SK-N-SH treated with all-trans-retinoic acid at 6 μM for 48 hours (cell line): ENCODE data around the gene PPP1R14B.

ENCODE experiments used
- ATAC-seq: fragments of 200-7000 bp; cut with Tn5 transposase; 3 replicates; pipeline ENCODE4 v1.9.1; 2020; ENCODE audit warnings: mild to moderate bottlenecking, moderate library complexity
- ARNTL ChIP-seq: fragments of 450-650 bp; formaldehyde crosslinking; IDR thresholded peaks from 2 replicates; pipeline ENCODE4 v1.5.0; 2020; ENCODE audit warnings: low read depth, mild to moderate bottlenecking, moderate library complexity, borderline replicate concordance
- BACH2 ChIP-seq: fragments of 250-450 bp; sonication (Bioruptor Pico); IDR thresholded peaks from 2 replicates; pipeline ENCODE4 v1.9.0; 2021; ENCODE audit warnings: mild to moderate bottlenecking, borderline replicate concordance
- CSDC2 ChIP-seq: fragments of 250-450 bp; sonication (Bioruptor Pico); IDR thresholded peaks from 2 replicates; pipeline ENCODE4 v1.5.0; 2020; ENCODE audit warnings: mild to moderate bottlenecking, moderate library complexity
- CSRNP3 ChIP-seq: fragments of 250-450 bp; sonication (Bioruptor Pico); IDR thresholded peaks from 2 replicates; pipeline ENCODE4 v1.5.1; 2021; ENCODE audit warnings: mild to moderate bottlenecking, moderate library complexity
- ESRRG ChIP-seq: fragments of 250-450 bp; sonication (Bioruptor Pico); IDR thresholded peaks from 2 replicates; pipeline ENCODE4 v1.6.1; 2021; ENCODE audit warnings: mild to moderate bottlenecking
- GLIS3 ChIP-seq: fragments of 250-450 bp; sonication (Bioruptor Pico); IDR thresholded peaks from 2 replicates; pipeline ENCODE4 v1.5.0; 2020; ENCODE audit warnings: mild to moderate bottlenecking, moderate library complexity
- ISL1 ChIP-seq: fragments of 250-450 bp; sonication (Bioruptor Pico); IDR thresholded peaks from 2 replicates; pipeline ENCODE4 v2.1.2; 2022; ENCODE audit warnings: mild to moderate bottlenecking, moderate library complexity
- OSR1 ChIP-seq: fragments of 250-450 bp; sonication (Bioruptor Pico); IDR thresholded peaks from 2 replicates; pipeline ENCODE4 v1.8.0; 2022; ENCODE audit warnings: moderate library complexity, mild to moderate bottlenecking, inconsistent platforms
- PPARA ChIP-seq: fragments of 250-450 bp; sonication (Bioruptor Pico); IDR thresholded peaks from 2 replicates; pipeline ENCODE4 v1.5.0; 2020; ENCODE audit warnings: mild to moderate bottlenecking, borderline replicate concordance
- RARB ChIP-seq: fragments of 250-450 bp; sonication (Bioruptor Pico); IDR thresholded peaks from 2 replicates; pipeline ENCODE4 v1.8.0; 2021; ENCODE audit warnings: mild to moderate bottlenecking, moderate library complexity
- SNAI2 ChIP-seq: fragments of 250-450 bp; sonication (Bioruptor Pico); IDR thresholded peaks from 2 replicates; pipeline ENCODE4 v1.5.0; 2020; ENCODE audit warnings: mild to moderate bottlenecking, moderate library complexity
- TCF4 ChIP-seq: fragments of 250-450 bp; sonication (Bioruptor Pico); IDR thresholded peaks from 2 replicates; pipeline ENCODE4 v1.8.0; 2021; ENCODE audit warnings: mild to moderate bottlenecking, moderate library complexity, borderline replicate concordance
- TOX ChIP-seq: fragments of 250-450 bp; sonication (Bioruptor Pico); IDR thresholded peaks from 2 replicates; pipeline ENCODE4 v1.8.0; 2021; ENCODE audit warnings: mild to moderate bottlenecking, moderate library complexity, borderline replicate concordance
- ZC3H10 ChIP-seq: fragments of 250-450 bp; sonication (Bioruptor Pico); IDR thresholded peaks from 2 replicates; pipeline ENCODE4 v1.5.1; 2021; ENCODE audit warnings: mild to moderate bottlenecking, moderate library complexity
- ZFP30 ChIP-seq: fragments of 450-650 bp; formaldehyde crosslinking; IDR thresholded peaks from 2 replicates; pipeline ENCODE4 v1.5.0; 2022; ENCODE audit warnings: mild to moderate bottlenecking, moderate library complexity
- ZNF565 ChIP-seq: fragments of 450-650 bp; formaldehyde crosslinking; conservative IDR thresholded peaks from 2 replicates; pipeline ENCODE4 v1.5.0; 2020; ENCODE audit warnings: low read depth, mild to moderate bottlenecking, moderate library complexity
- ZNF70 ChIP-seq: fragments of 450-650 bp; formaldehyde crosslinking; IDR thresholded peaks from 2 replicates; pipeline ENCODE4 v1.5.0; 2020; ENCODE audit warnings: mild to moderate bottlenecking, moderate library complexity
- ZNF8 ChIP-seq: fragments of 450-650 bp; formaldehyde crosslinking; IDR thresholded peaks from 2 replicates; pipeline ENCODE4 v1.5.0; 2020; ENCODE audit warnings: mild to moderate bottlenecking, moderate library complexity
- TF ChIP-seq, protein P1 (sequence below): fragments of 250-450 bp; sonication (Bioruptor Pico); IDR thresholded peaks from 2 replicates; pipeline ENCODE4 v1.5.1; 2020; ENCODE audit warnings: low read depth, mild to moderate bottlenecking, moderate library complexity
- TF ChIP-seq, protein P2 (sequence below): fragments of 250-450 bp; sonication (Bioruptor Pico); IDR thresholded peaks from 2 replicates; pipeline ENCODE4 v1.8.0; 2021; ENCODE audit warnings: low read depth, mild to moderate bottlenecking, moderate library complexity, borderline replicate concordance
- TF ChIP-seq, protein P3 (sequence below): fragments of 250-450 bp; sonication (Bioruptor Pico); IDR thresholded peaks from 2 replicates; pipeline ENCODE4 v1.8.0; 2020; ENCODE audit warnings: mild to moderate bottlenecking, moderate library complexity, borderline replicate concordance

The PPP1R14B gene

DNA sequence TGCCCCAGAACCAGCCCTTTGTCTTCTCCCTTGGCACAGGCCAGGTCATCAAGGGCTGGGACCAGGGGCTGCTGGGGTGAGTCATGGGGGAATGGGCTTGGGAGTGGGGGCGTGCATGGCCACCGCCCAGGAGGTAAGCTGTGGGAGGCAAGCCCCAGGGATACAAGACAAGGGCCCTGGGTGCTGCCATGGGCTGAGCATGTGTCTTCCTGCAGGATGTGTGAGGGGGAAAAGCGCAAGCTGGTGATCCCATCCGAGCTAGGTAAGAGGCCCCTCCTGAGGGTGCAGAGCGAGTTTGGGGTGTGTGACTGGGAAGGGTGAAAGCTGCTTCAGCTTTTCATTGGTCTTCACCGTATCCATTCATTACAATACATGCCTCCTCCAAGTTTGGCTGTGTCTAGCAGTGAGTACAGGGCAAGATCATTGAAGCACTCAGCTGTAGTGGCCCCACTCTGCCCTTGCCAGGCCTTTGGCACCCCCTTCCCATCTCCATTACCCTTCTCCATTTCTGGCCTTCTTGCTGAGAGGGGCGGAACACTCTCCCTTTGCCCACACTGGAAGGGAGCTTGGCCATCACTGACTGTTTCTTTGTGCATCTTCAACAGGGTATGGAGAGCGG lies 3.4 kb downstream of the PPP1R14B start:
- TF ChIP-seq SNAI2 (CRISPR knock-in tag) (no peak), TOX (CRISPR knock-in tag) (no peak), ESRRG (no peak), ISL1 (no peak), GLIS3 (no peak), TCF4 (CRISPR knock-in tag) (no peak), CSDC2 (no peak), RARB (CRISPR knock-in tag) (no peak), ARNTL (no peak), ZNF8 (CRISPR knock-in tag) (no peak), ZNF70 (CRISPR knock-in tag) (no peak), OSR1 (CRISPR knock-in tag) (no peak), PPARA (CRISPR knock-in tag) (no peak)
- TF ChIP-seq, protein P1, sequence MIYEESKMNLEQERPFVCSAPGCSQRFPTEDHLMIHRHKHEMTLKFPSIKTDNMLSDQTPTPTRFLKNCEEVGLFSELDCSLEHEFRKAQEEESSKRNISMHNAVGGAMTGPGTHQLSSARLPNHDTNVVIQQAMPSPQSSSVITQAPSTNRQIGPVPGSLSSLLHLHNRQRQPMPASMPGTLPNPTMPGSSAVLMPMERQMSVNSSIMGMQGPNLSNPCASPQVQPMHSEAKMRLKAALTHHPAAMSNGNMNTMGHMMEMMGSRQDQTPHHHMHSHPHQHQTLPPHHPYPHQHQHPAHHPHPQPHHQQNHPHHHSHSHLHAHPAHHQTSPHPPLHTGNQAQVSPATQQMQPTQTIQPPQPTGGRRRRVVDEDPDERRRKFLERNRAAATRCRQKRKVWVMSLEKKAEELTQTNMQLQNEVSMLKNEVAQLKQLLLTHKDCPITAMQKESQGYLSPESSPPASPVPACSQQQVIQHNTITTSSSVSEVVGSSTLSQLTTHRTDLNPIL (CRISPR knock-in tag) = no peak
- TF ChIP-seq, protein P2, sequence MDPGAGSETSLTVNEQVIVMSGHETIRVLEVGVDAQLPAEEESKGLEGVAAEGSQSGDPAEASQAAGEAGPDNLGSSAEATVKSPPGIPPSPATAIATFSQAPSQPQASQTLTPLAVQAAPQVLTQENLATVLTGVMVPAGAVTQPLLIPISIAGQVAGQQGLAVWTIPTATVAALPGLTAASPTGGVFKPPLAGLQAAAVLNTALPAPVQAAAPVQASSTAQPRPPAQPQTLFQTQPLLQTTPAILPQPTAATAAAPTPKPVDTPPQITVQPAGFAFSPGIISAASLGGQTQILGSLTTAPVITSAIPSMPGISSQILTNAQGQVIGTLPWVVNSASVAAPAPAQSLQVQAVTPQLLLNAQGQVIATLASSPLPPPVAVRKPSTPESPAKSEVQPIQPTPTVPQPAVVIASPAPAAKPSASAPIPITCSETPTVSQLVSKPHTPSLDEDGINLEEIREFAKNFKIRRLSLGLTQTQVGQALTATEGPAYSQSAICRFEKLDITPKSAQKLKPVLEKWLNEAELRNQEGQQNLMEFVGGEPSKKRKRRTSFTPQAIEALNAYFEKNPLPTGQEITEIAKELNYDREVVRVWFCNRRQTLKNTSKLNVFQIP (CRISPR knock-in tag) = no peak
- TF ChIP-seq, protein P3, sequence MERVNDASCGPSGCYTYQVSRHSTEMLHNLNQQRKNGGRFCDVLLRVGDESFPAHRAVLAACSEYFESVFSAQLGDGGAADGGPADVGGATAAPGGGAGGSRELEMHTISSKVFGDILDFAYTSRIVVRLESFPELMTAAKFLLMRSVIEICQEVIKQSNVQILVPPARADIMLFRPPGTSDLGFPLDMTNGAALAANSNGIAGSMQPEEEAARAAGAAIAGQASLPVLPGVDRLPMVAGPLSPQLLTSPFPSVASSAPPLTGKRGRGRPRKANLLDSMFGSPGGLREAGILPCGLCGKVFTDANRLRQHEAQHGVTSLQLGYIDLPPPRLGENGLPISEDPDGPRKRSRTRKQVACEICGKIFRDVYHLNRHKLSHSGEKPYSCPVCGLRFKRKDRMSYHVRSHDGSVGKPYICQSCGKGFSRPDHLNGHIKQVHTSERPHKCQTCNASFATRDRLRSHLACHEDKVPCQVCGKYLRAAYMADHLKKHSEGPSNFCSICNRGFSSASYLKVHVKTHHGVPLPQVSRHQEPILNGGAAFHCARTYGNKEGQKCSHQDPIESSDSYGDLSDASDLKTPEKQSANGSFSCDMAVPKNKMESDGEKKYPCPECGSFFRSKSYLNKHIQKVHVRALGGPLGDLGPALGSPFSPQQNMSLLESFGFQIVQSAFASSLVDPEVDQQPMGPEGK (CRISPR knock-in tag) = no peak
- TF ChIP-seq, all 23 proteins: peak for 0
- no peak for ATAC-seq

DNA sequence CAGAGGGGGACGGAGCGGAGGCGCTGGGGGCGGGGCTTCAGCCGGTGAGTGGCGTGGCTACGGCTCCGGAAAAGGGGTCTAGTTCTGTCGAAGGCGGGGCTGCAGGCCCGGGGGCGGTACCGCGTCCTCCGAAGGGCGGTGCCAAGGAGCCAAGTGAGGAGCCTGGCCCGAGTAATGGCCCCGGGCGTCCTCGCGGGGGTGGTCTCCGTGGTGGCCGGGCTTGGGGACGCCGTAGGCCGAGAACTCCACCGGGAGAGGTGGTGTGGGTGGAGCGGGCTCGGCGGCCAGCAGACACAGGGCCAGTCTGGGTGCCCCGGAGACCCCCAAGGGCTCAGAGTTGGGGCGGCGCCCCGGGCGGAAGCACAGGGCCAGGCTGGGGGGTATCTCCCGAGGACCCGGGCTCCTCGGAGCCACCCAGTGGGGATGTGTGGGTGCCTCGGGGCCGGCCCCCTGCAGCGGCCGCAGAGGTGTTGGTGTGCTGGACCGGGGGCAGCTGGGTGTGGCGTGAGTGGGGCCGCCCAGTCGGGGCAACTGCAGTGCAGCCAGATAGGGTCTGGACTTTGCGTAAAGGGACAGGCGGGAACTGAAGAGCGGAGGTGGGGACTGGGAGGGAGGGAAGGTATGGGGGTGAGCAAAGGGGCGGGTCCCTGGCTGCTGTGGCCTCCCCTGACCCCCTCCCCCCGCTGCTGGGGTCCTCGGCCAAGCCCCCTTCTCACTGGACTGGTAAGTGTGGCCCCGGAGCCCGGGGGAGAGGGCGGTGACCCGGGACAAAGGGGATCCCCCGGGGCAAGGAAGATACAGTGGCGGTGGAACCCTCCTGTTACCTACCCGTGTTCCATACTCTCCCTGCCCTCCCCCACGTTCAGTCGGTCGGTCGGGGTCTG lies 5.0 kb downstream of the PPP1R14B start:
- TF ChIP-seq CSRNP3 (CRISPR knock-in tag) (0 out of 2 replicates have a peak, but pooled peaks have one; percentile 43), ZNF70 (CRISPR knock-in tag) (no peak), ZFP30 (CRISPR knock-in tag) (no peak), PPARA (CRISPR knock-in tag) (no peak)
- peak; percentile 83 for ATAC-seq

GRCh38 chr11:64241241-64241490 lies 5.6 kb downstream of the PPP1R14B start:
- ATAC-seq = peak; percentile 82
- TF ChIP-seq BACH2 (CRISPR knock-in tag) = no peak
- TF ChIP-seq ARNTL = no peak
- TF ChIP-seq, protein P3 (CRISPR knock-in tag) = no peak
- no peak for TF ChIP-seq ZFP30 (CRISPR knock-in tag)
- TF ChIP-seq ZNF70 (CRISPR knock-in tag) = no peak
- TF ChIP-seq GLIS3 = no peak
- TF ChIP-seq, protein P2 (CRISPR knock-in tag) = no peak
- TF ChIP-seq ZC3H10 (CRISPR knock-in tag) = no peak
- TF ChIP-seq CSDC2 = no peak
- no peak for TF ChIP-seq CSRNP3 (CRISPR knock-in tag)
- no peak for TF ChIP-seq ZNF565 (CRISPR knock-in tag)
- no peak for TF ChIP-seq RARB (CRISPR knock-in tag)
- no peak for TF ChIP-seq TCF4 (CRISPR knock-in tag)
- no peak for TF ChIP-seq SNAI2 (CRISPR knock-in tag)
